AG10803 (cell line): ENCODE measurements around the gene STUM.

Experiments
- DNase-seq: peaks from one replicate; pipeline ENCODE4 v3.0.0; 2010; ENCODE audit warnings: low read depth
- H3K4me3 ChIP-seq: 2 replicates; pipeline ENCODE4 v1.5.1; 2011; ENCODE audit warnings: mild to moderate bottlenecking, low read length, control low read depth
- CTCF ChIP-seq: conservative IDR thresholded peaks from 2 replicates; pipeline ENCODE4 v1.5.1; 2011; ENCODE audit warnings: mild to moderate bottlenecking, low read length, control low read depth, inconsistent platforms

Gene STUM

GRCh38 chr1:226518375-226518774 is 30.2 kb upstream of the STUM start:
- no peak overlapping the region for H3K4me3 ChIP-seq
- no peak for DNase-seq
- TF ChIP-seq CTCF: no peak

GRCh38 chr1:226519135-226519534 is 29.4 kb upstream of the STUM start:
- H3K4me3 ChIP-seq: no peak overlapping the region
- TF ChIP-seq CTCF: no peak
- no peak for DNase-seq

GRCh38 chr1:226519716-226520598 is 28.6 kb upstream of the STUM start:
- no peak for DNase-seq
- no peak for TF ChIP-seq CTCF
- H3K4me3 ChIP-seq: no peak overlapping the region

GRCh38 chr1:226520640-226521355 is 27.8 kb upstream of the STUM start:
- no peak for TF ChIP-seq CTCF
- no peak for DNase-seq
- H3K4me3 ChIP-seq: no peak overlapping the region

- no peak overlapping the region for H3K4me3 ChIP-seq
- no peak for TF ChIP-seq CTCF
- DNase-seq: no peak
Measured at GRCh38 chr1:226523646-226524406, 24.7 kb upstream of the STUM start.

- no peak overlapping the region for H3K4me3 ChIP-seq
- TF ChIP-seq CTCF: no peak
- no peak for DNase-seq
Measured at GRCh38 chr1:226524547-226524946, 24.0 kb upstream of the STUM start.
